H1 (cell line): ENCODE data around the gene TNFSF15. TPM values are rescaled to one million over a fixed set of nuclear protein-coding genes. Genes with fewer than 3 reads are reported as not detected.

Experiments used
- CTCF ChIA-PET: fragments of 300-600 bp; sonication (Branson Sonifier 250); formaldehyde crosslinking; loops from one replicate; lab custom pipeline; 2021; ENCODE audit not compliant: partially characterized antibody; lab: Charles Lee
- POLR2A ChIA-PET: fragments of 300-600 bp; sonication (Branson Sonifier 250); formaldehyde crosslinking; loops from one replicate; lab custom pipeline; 2021; ENCODE audit warnings: inconsistent platforms; ENCODE audit not compliant: partially characterized antibody; lab: Charles Lee
- DNase-seq, 2 experiments: peaks; one replicate each; pipeline versions ENCODE4 v3.0.0 to v3.0.0-alpha.2; 2010 to 2022; ENCODE audit warnings: low spot score in 2 of 2, low read depth in 1 of 2, mixed read lengths in 1 of 2
- FAIRE-seq: peaks from 2 replicates; lab custom pipeline; 2011; peaks lifted over from hg19 to GRCh38; lab: Jason Lieb, UNC
- H2AFZ ChIP-seq: 2 replicates; pipeline ENCODE4 v1.8.1; 2012; ENCODE audit warnings: low read length, inconsistent platforms
- H2AK5ac ChIP-seq: 2 replicates; pipeline ENCODE4 v1.6.1; 2013; ENCODE audit warnings: low read depth, low read length
- H2BK120ac ChIP-seq: replicated peaks from 2 replicates; pipeline ENCODE3; 2013; ENCODE audit warnings: low read depth, low read length, inconsistent platforms
- H2BK12ac ChIP-seq: 2 replicates; pipeline ENCODE4 v1.6.1; 2013; ENCODE audit warnings: low read depth, low read length
- H2BK15ac ChIP-seq: 2 replicates; pipeline ENCODE4 v1.6.1; 2013; ENCODE audit warnings: low read length
- H2BK20ac ChIP-seq: 2 replicates; pipeline ENCODE4 v1.6.1; 2013; ENCODE audit warnings: low read length
- H2BK5ac ChIP-seq: 2 replicates; pipeline ENCODE4 v1.6.1; 2013; ENCODE audit warnings: low read depth, low read length
- H3K14ac ChIP-seq: 2 replicates; pipeline ENCODE4 v1.6.1; 2013; ENCODE audit warnings: inconsistent platforms; ENCODE audit not compliant: insufficient read length
- H3K18ac ChIP-seq: 2 replicates; pipeline ENCODE4 v1.6.1; 2013; ENCODE audit warnings: low read length; ENCODE audit errors: extremely low read depth
- H3K23ac ChIP-seq: 2 replicates; pipeline ENCODE4 v1.6.1; 2013; ENCODE audit warnings: inconsistent platforms; ENCODE audit not compliant: insufficient read length
- H3K23me2 ChIP-seq: 2 replicates; pipeline ENCODE4 v1.6.1; 2013; ENCODE audit warnings: low read depth, low read length
- H3K27ac ChIP-seq: 2 replicates; pipeline ENCODE4 v1.6.1; 2011; ENCODE audit warnings: low read depth, low read length, inconsistent platforms
- H3K27me3 ChIP-seq, 4 experiments: replicated peaks in 1 of 4; 1 replicate in 1 of 4; 2 replicates in 3 of 4; pipeline versions ENCODE4 v1.6.1 to v1.8.1; 2011 to 2013; ENCODE audit warnings: low read length in 3 of 4, mild to moderate bottlenecking in 3 of 4, inconsistent platforms in 2 of 4, mixed read lengths in 2 of 4, moderate library complexity in 1 of 4; ENCODE audit not compliant: control insufficient read depth in 3 of 4, insufficient read depth in 3 of 4; ENCODE audit errors: extremely low read depth in 1 of 4
- H3K36me3 ChIP-seq, 4 experiments: 2 replicates each; pipeline versions ENCODE4 v1.6.1 to v1.8.1; 2011 to 2013; ENCODE audit warnings: mild to moderate bottlenecking in 4 of 4, low read length in 3 of 4, moderate library complexity in 2 of 4, control low read depth in 1 of 4, inconsistent platforms in 1 of 4; ENCODE audit not compliant: insufficient read depth in 4 of 4, control insufficient read depth in 2 of 4
- H3K4ac ChIP-seq: replicated peaks from 2 replicates; pipeline ENCODE3; 2013; ENCODE audit warnings: low read length, low read depth, mixed read lengths, inconsistent platforms; ENCODE audit not compliant: insufficient read length
- H3K4me1 ChIP-seq, 4 experiments: replicated peaks in 1 of 4; 1 replicate in 1 of 4; 2 replicates in 3 of 4; pipeline versions ENCODE4 v1.6.1 to v1.8.1; 2011 to 2013; ENCODE audit warnings: low read length in 3 of 4, inconsistent platforms in 2 of 4, mixed read lengths in 1 of 4; ENCODE audit not compliant: insufficient read depth in 4 of 4, control insufficient read depth in 3 of 4
- H3K4me2 ChIP-seq, 2 experiments: 2 replicates each; pipeline versions ENCODE4 v1.6.1 to v1.8.1; 2011 to 2013; ENCODE audit warnings: low read depth in 2 of 2, low read length in 2 of 2, control low read depth in 1 of 2, inconsistent platforms in 1 of 2, mild to moderate bottlenecking in 1 of 2; ENCODE audit not compliant: insufficient read depth in 1 of 2
- H3K4me3 ChIP-seq, 4 experiments: fragments of 200-600, 300-600 bp in 1 of 4; sonication (generic), shearing (Covaris generic), sonication (Bioruptor Twin) in 1 of 4; 2 replicates each; pipeline versions ENCODE4 v1.5.1 to v1.8.1; 2011 to 2016; ENCODE audit warnings: low read length in 4 of 4, low read depth in 3 of 4, control low read depth in 2 of 4, inconsistent platforms in 2 of 4, mild to moderate bottlenecking in 2 of 4, mixed read lengths in 1 of 4, moderate library complexity in 1 of 4; ENCODE audit not compliant: insufficient read depth in 2 of 4; ENCODE audit errors: extremely low read depth in 1 of 4
- H3K56ac ChIP-seq: replicated peaks from 2 replicates; pipeline ENCODE3; 2013; ENCODE audit warnings: low read depth, mild to moderate bottlenecking, mixed read lengths, low read length, inconsistent platforms; ENCODE audit not compliant: insufficient read length
- H3K79me1 ChIP-seq: 2 replicates; pipeline ENCODE4 v1.6.1; 2013; ENCODE audit warnings: low read depth, low read length, control low read depth
- H3K79me2 ChIP-seq, 2 experiments: 2 replicates each; pipeline versions ENCODE4 v1.6.1 to v1.8.1; 2012 to 2013; ENCODE audit warnings: low read length in 2 of 2, mild to moderate bottlenecking in 2 of 2, inconsistent platforms in 1 of 2; ENCODE audit not compliant: insufficient read depth in 2 of 2, control insufficient read depth in 1 of 2
- H3K9ac ChIP-seq, 4 experiments: replicated peaks in 1 of 4; 1 replicate in 1 of 4; 2 replicates in 3 of 4; pipeline versions ENCODE4 v1.6.1 to v1.8.1; 2011 to 2013; ENCODE audit warnings: low read depth in 3 of 4, low read length in 3 of 4, control low read depth in 2 of 4, mild to moderate bottlenecking in 2 of 4, moderate library complexity in 2 of 4, inconsistent platforms in 1 of 4; ENCODE audit errors: extremely low read depth in 1 of 4
- H3K9me3 ChIP-seq, 2 experiments: 2 replicates each; pipeline versions ENCODE4 v1.6.1 to v1.8.1; 2012 to 2013; ENCODE audit warnings: mild to moderate bottlenecking in 2 of 2, moderate library complexity in 2 of 2, control low read depth in 1 of 2, inconsistent platforms in 1 of 2, low read depth in 1 of 2, low read length in 1 of 2, mixed read lengths in 1 of 2; ENCODE audit not compliant: insufficient read depth in 2 of 2
- H4K20me1 ChIP-seq, 2 experiments: replicated peaks in 1 of 2; 2 replicates each; pipeline versions ENCODE3 to v1.8.1; 2011 to 2013; ENCODE audit warnings: inconsistent platforms in 2 of 2, low read length in 2 of 2, mild to moderate bottlenecking in 1 of 2; ENCODE audit not compliant: insufficient read depth in 2 of 2, control insufficient read depth in 1 of 2
- H4K5ac ChIP-seq: 2 replicates; pipeline ENCODE4 v1.6.1; 2013; ENCODE audit warnings: low read length, low read depth, mixed read lengths, inconsistent platforms; ENCODE audit not compliant: insufficient read length
- H4K8ac ChIP-seq: 2 replicates; pipeline ENCODE4 v1.8.0; 2013; ENCODE audit warnings: mild to moderate bottlenecking, moderate library complexity, low read length, inconsistent platforms; ENCODE audit not compliant: insufficient read depth; ENCODE audit errors: extremely low read depth
- H4K91ac ChIP-seq: replicated peaks from 2 replicates; pipeline ENCODE3; 2013; ENCODE audit warnings: low read length, mixed read lengths, inconsistent platforms; ENCODE audit not compliant: insufficient read length
- ASH2L ChIP-seq: fragments of 200-600, 300-600 bp; sonication (generic); IDR thresholded peaks from one replicate; pipeline ENCODE4 v1.7.1; 2017; ENCODE audit warnings: low read length
- CEBPB ChIP-seq: IDR thresholded peaks from 2 replicates; pipeline ENCODE4 v1.6.1; 2012; ENCODE audit warnings: low read depth, low read length
- RFX5 ChIP-seq: IDR thresholded peaks from 2 replicates; pipeline ENCODE4 v1.6.1; 2011; ENCODE audit warnings: low read depth, low read length, improper control_type of control experiment, borderline replicate concordance
- SIX5 ChIP-seq: IDR thresholded peaks from 2 replicates; pipeline ENCODE4 v1.6.1; 2011; ENCODE audit warnings: mild to moderate bottlenecking, low read depth, low read length
- SP1 ChIP-seq: IDR thresholded peaks from 2 replicates; pipeline ENCODE4 v1.6.1; 2011; ENCODE audit warnings: low read depth, low read length
- SUZ12 ChIP-seq: fragments of 200-600 bp; sonication (generic); IDR thresholded peaks from 2 replicates; pipeline ENCODE4 v1.6.1; 2012; ENCODE audit warnings: mild to moderate bottlenecking, inconsistent platforms, low read length, moderate library complexity, mixed read lengths
- TCF12 ChIP-seq: IDR thresholded peaks from 2 replicates; pipeline ENCODE4 v1.6.1; 2011; ENCODE audit warnings: low read depth, mild to moderate bottlenecking, low read length
- TEAD4 ChIP-seq: IDR thresholded peaks from 2 replicates; pipeline ENCODE4 v1.6.1; 2012; ENCODE audit warnings: low read depth, low read length, inconsistent platforms, mixed read lengths
- WGBS, 2 experiments: shearing (Covaris generic) in 1 of 2; methylation state at CpG; one replicate each; pipeline versions ENCODE4 v1.1.6 to v1.1.7; 2013 to 2015; ENCODE audit warnings: low lambda C conversion rate in 2 of 2, mixed read lengths in 2 of 2, inconsistent platforms in 1 of 2, low coverage in 1 of 2, missing lambda C conversion rate in 1 of 2; ENCODE audit not compliant: insufficient replicate concordance in 2 of 2, insufficient coverage in 1 of 2, insufficient read length in 1 of 2; ENCODE audit errors: extremely low coverage in 1 of 2, missing lambda C conversion rate in 1 of 2; 5-methylcytosine and 5-hydroxymethylcytosine counted together
- long read RNA-seq, 2 experiments: library from RNA in 1 of 2; library from capped mRNA in 1 of 2; stranded (forward); transcript quantifications; one replicate each; pipeline ENCODE4 v2.0.0, GENCODE V29; 2021; ENCODE audit warnings: inconsistent platforms in 1 of 2
- polyA minus RNA-seq, 3 experiments: library from RNA; depleted of rRNA, polyadenylated mRNA; stranded (reverse); fragments of >200 nt; gene quantifications; 1 replicate in 2 of 3; 2 replicates in 1 of 3; pipeline ENCODE4 v1.2.3, GENCODE V29; 2011
- polyA plus RNA-seq, 7 experiments: library from polyadenylated mRNA; depleted of rRNA in 3 of 7; stranded (reverse) in 5 of 7; unstranded in 2 of 7; fragments of >200 nt in 5 of 7; fragments of 200-250 nt in 2 of 7; gene quantifications; 1 replicate in 5 of 7; 2 replicates in 1 of 7; 4 replicates in 1 of 7; pipeline versions ENCODE4 v1.2.1 to v1.2.3, GENCODE V29; 2011 to 2013; ENCODE audit warnings: missing spikeins in 2 of 7, mixed read lengths in 2 of 7
- total RNA-seq: library from RNA; stranded (reverse); fragmentation: NEBNext Ultra II Directional; extraction: Animal tissue kit (Norgen Biotek cat#: 25700); gene quantifications from 2 replicates; pipeline ENCODE4 v1.2.1, GENCODE V29; 2021
- TF ChIP-seq, protein P1 (sequence below): IDR thresholded peaks from 2 replicates; pipeline ENCODE4 v1.6.1; 2011; ENCODE audit warnings: low read depth, mild to moderate bottlenecking, low read length; ENCODE audit not compliant: insufficient read depth

TNFSF15 gene
- total RNA-seq, result 0.11 and 0.17 TPM in 2 replicates
- polyA plus RNA-seq (2011; rRNA removed), result 0.06 and 0.09 TPM in 2 replicates
- 0.08 TPM for polyA plus RNA-seq (2011; cell fraction: cytosol; rRNA removed)
- 0.03 TPM for polyA plus RNA-seq (2011; cell fraction: nucleus; rRNA removed)
- polyA plus RNA-seq (2012, experiment 1 of 2), result 0.05 to 0.10 TPM (median 0.08 TPM) in 4 replicates
- not detected for polyA plus RNA-seq (2012, experiment 2 of 2)
- polyA plus RNA-seq (2013, experiment 1 of 2), result 0.12 TPM
- polyA plus RNA-seq (2013, experiment 2 of 2), result 0.13 TPM
- 0.03 and 0.32 TPM in 2 replicates for polyA minus RNA-seq (2011; rRNA and poly(A)+ RNA removed)
- polyA minus RNA-seq (2011; cell fraction: cytosol; rRNA and poly(A)+ RNA removed), result 0.37 TPM
- polyA minus RNA-seq (2011; cell fraction: nucleus; rRNA and poly(A)+ RNA removed), result 0.30 TPM
- long read RNA-seq, experiment 1, result 0 reads
- long read RNA-seq, experiment 2, result 0 reads

GRCh38 chr9:114805670-114806525 lies at the start of gene TNFSF15:
TSS of gene TNFSF15 (minus strand) at chr9:114806039. CDS start at chr9:114806012, 27 bp downstream.
- no peak for FAIRE-seq
- H3K4me3 ChIP-seq, result peak within 1 kb of the TSS in 1 of 4 experiments; percentile 30; a peak in 1 of 8 replicates
- TF ChIP-seq SIX5, result no peak
- TF ChIP-seq ASH2L, result peak; percentile 43
- 0 out of 2 replicates have a peak, but pooled peaks have one; percentile 47 for TF ChIP-seq TEAD4
- TF ChIP-seq SP1, result no peak
- no peak for TF ChIP-seq TCF12
- no peak for TF ChIP-seq CEBPB
- no peak for TF ChIP-seq SUZ12
- TF ChIP-seq RFX5, result no peak
- TF ChIP-seq, protein P1, sequence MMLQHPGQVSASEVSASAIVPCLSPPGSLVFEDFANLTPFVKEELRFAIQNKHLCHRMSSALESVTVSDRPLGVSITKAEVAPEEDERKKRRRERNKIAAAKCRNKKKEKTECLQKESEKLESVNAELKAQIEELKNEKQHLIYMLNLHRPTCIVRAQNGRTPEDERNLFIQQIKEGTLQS, result no peak

More at GRCh38 chr9:114805670-114806525, at the start of gene TNFSF15:
- Histone ChIP-seq H3K27ac (no peak within 1 kb of the TSS), H3K9me3 (no peaks in the 10 kb centered on the region), H3K36me3 (no peaks in the 10 kb centered on the region), H2BK5ac (peak within 1 kb of the TSS; percentile 72; the same call in 1 of the 2 replicates), H2BK20ac (peak within 1 kb of the TSS; percentile 51; the same call in 1 of the 2 replicates), H3K56ac (no peak within 1 kb of the TSS), H3K23ac (no peak within 1 kb of the TSS), H3K4me1 (peaks cover 0 to 23% (median 9%) of the 10 kb centered on the region in 4 experiments), H4K8ac (no peak within 1 kb of the TSS), H3K79me1 (no peaks in the 10 kb centered on the region), H3K23me2 (no peaks in the 10 kb centered on the region), H3K18ac (0 out of 2 replicates have a peak within 1 kb of the TSS, but pooled peaks have one; percentile 62), H3K14ac (no peak within 1 kb of the TSS), H4K20me1 (no peaks in the 10 kb centered on the region), H2BK120ac (no peak within 1 kb of the TSS), H2BK15ac (no peak within 1 kb of the TSS; the same call in 1 of the 2 replicates), H3K9ac (no peak within 1 kb of the TSS), H3K4ac (no peak within 1 kb of the TSS), H2AK5ac (no peak within 1 kb of the TSS), H4K5ac (no peak within 1 kb of the TSS), H3K4me2 (peak within 1 kb of the TSS; percentile 19 to 47; a peak in 3 of 4 replicates), H2AFZ (peak within 1 kb of the TSS; percentile 54), H3K79me2 (no peaks in the 10 kb centered on the region), H2BK12ac (peak within 1 kb of the TSS; percentile 81; the same call in 1 of the 2 replicates), H4K91ac (peak within 1 kb of the TSS; percentile 34), H3K27me3 (peaks cover 0 to 4% (median 0%) of the 10 kb centered on the region in 4 experiments; a peak in 1 of 7 replicates)
- WGBS, 2 experiments, result 43% methylated on average over 7 of the region's 8 CpGs; no CpG with 5 or more reads in 1 of the 2 experiments
- ChIA-PET CTCF (interaction anchor here (0.7 to 1.1 kb wide), 3 partner anchors 23 to 209 kb away, joined by 3 read pairs; no protein-coding TSS in a partner anchor), POLR2A (interaction anchor here (0.8 kb wide), 1 partner anchor 25 kb away, joined by 3 read pairs; no protein-coding TSS in a partner anchor)
- peak; percentile 15 to 60 for DNase-seq
